A549 (cell line): ENCODE results near the gene HS6ST1. TPM values are rescaled to one million over a fixed set of nuclear protein-coding genes. Genes with fewer than 3 reads are reported as not detected.

Experiments used
- ATAC-seq, 2 experiments: fragments of 200-7000 bp in 1 of 2; fragments of >200 bp in 1 of 2; cut with Nextera tagmentation in 1 of 2; cut with Tn5 transposase in 1 of 2; 3 replicates each; pipeline versions ENCODE4 v1.8.0 to v1.9.1; 2018 to 2020; ENCODE audit warnings: mild to moderate bottlenecking in 1 of 2, moderate library complexity in 1 of 2
- CTCF ChIA-PET: fragments of 300-600 bp; sonication (Branson Sonifier 250); formaldehyde crosslinking; extraction: SDS; loops from one replicate; lab custom pipeline; 2021; ENCODE audit warnings: antibody characterized with exemption, inconsistent platforms; lab: Yijun Ruan, JAX
- POLR2A ChIA-PET: fragments of 350-600 bp; formaldehyde crosslinking; extraction: SDS; loops from one replicate; lab custom pipeline; 2021; ENCODE audit warnings: antibody characterized with exemption, inconsistent platforms; lab: Yijun Ruan, JAX
- DNase-seq, 2 experiments: peaks; one replicate each; pipeline versions ENCODE4 v3.0.0 to v3.0.0-alpha.2; 2011 to 2016; ENCODE audit warnings: low read depth in 1 of 2, low spot score in 1 of 2
- FAIRE-seq: peaks from 2 replicates; lab custom pipeline; 2011; peaks lifted over from hg19 to GRCh38; lab: Jason Lieb, UNC
- H3K27ac ChIP-seq, 2 experiments: fragments of >200 bp; sonication (Bioruptor Twin); formaldehyde crosslinking; 3 replicates each; pipeline ENCODE4 v1.5.1; 2016 to 2017
- H3K4me1 ChIP-seq: fragments of >200 bp; sonication (Bioruptor Twin); formaldehyde crosslinking; 3 replicates; pipeline ENCODE4 v1.6.1; 2016
- H3K4me2 ChIP-seq: fragments of >200 bp; sonication (Bioruptor Twin); formaldehyde crosslinking; 3 replicates; pipeline ENCODE4 v1.6.1; 2016
- H3K4me3 ChIP-seq: fragments of >200 bp; sonication (Bioruptor Twin); formaldehyde crosslinking; 3 replicates; pipeline ENCODE4 v1.5.1; 2016
- H3K9me3 ChIP-seq: fragments of >200 bp; sonication (Bioruptor Twin); formaldehyde crosslinking; 3 replicates; pipeline ENCODE4 v1.6.1; 2016
- BCL3 ChIP-seq: fragments of >200 bp; sonication (Bioruptor Twin); formaldehyde crosslinking; IDR thresholded peaks from 3 replicates; pipeline ENCODE4 v1.6.1; 2016
- BHLHE40 ChIP-seq: IDR thresholded peaks from 2 replicates; pipeline ENCODE4 v1.6.1; 2012; ENCODE audit warnings: low read depth, low read length, inconsistent platforms
- CBX8 ChIP-seq: fragments of 200-600 bp; sonication (generic); IDR thresholded peaks from 2 replicates; pipeline ENCODE4 v1.6.1; 2016
- CEBPB ChIP-seq, 2 experiments: fragments of >200 bp in 1 of 2; sonication (Bioruptor Twin) in 1 of 2; formaldehyde crosslinking in 1 of 2; IDR thresholded peaks; 2 replicates each; pipeline ENCODE4 v1.6.1; 2012 to 2016
- CHD2 ChIP-seq: fragments of 150-350 bp; IDR thresholded peaks from 2 replicates; pipeline ENCODE4 v1.6.1; 2014; ENCODE audit warnings: low read length; ENCODE audit not compliant: partially characterized antibody
- E2F6 ChIP-seq: IDR thresholded peaks from 2 replicates; pipeline ENCODE4 v1.6.1; 2012; ENCODE audit warnings: low read depth, borderline replicate concordance
- EHMT2 ChIP-seq: fragments of 200-600 bp; sonication (generic); IDR thresholded peaks from 2 replicates; pipeline ENCODE4 v1.6.1; 2016; ENCODE audit warnings: antibody characterized with exemption, low read depth, mild to moderate bottlenecking, moderate library complexity
- ESRRA ChIP-seq: fragments of 150-350 bp; IDR thresholded peaks from 2 replicates; pipeline ENCODE4 v1.6.1; 2014; ENCODE audit warnings: mild to moderate bottlenecking, low read length, borderline replicate concordance
- FOSL2 ChIP-seq, 2 experiments: fragments of 450-650 bp in 1 of 2; fragments of >200 bp in 1 of 2; sonication (Bioruptor Twin) in 1 of 2; formaldehyde crosslinking; IDR thresholded peaks; 2 replicates each; pipeline versions ENCODE4 v1.5.0 to v1.6.1; 2016 to 2020; ENCODE audit warnings: mild to moderate bottlenecking in 1 of 2, moderate library complexity in 1 of 2
- FOXS1 ChIP-seq: fragments of 250-450 bp; sonication (Bioruptor Pico); IDR thresholded peaks from 2 replicates; pipeline ENCODE4 v1.5.0; 2020; ENCODE audit warnings: mild to moderate bottlenecking, moderate library complexity
- HEYL ChIP-seq: fragments of 250-450 bp; sonication (Bioruptor Pico); IDR thresholded peaks from 2 replicates; pipeline ENCODE4 v1.8.0; 2021; ENCODE audit warnings: mild to moderate bottlenecking, moderate library complexity
- HMGXB4 ChIP-seq: fragments of 250-450 bp; sonication (Bioruptor Pico); IDR thresholded peaks from 2 replicates; pipeline ENCODE4 v1.5.0; 2021; ENCODE audit warnings: mild to moderate bottlenecking, moderate library complexity, borderline replicate concordance
- HOXA7 ChIP-seq: fragments of 250-450 bp; sonication (Bioruptor Pico); IDR thresholded peaks from 2 replicates; pipeline ENCODE4 v1.5.0; 2020; ENCODE audit warnings: mild to moderate bottlenecking, moderate library complexity
- HOXB13 ChIP-seq: fragments of 250-450 bp; sonication (Bioruptor Pico); IDR thresholded peaks from 2 replicates; pipeline ENCODE4 v1.5.0; 2020; ENCODE audit warnings: low read depth, mild to moderate bottlenecking, moderate library complexity
- JUNB ChIP-seq: fragments of >200 bp; sonication (Bioruptor Twin); formaldehyde crosslinking; IDR thresholded peaks from 2 replicates; pipeline ENCODE4 v1.6.1; 2016
- KDM1A ChIP-seq: fragments of 200-600 bp; sonication (generic); IDR thresholded peaks from 2 replicates; pipeline ENCODE4 v1.6.1; 2016; ENCODE audit warnings: low read depth, mild to moderate bottlenecking
- MAZ ChIP-seq: fragments of 150-350 bp; IDR thresholded peaks from 2 replicates; pipeline ENCODE4 v1.6.1; 2014; ENCODE audit warnings: antibody characterized with exemption, low read depth, low read length, borderline replicate concordance
- NPAS2 ChIP-seq: fragments of 250-450 bp; sonication (Bioruptor Pico); IDR thresholded peaks from 2 replicates; pipeline ENCODE4 v1.8.0; 2022; ENCODE audit warnings: mild to moderate bottlenecking, moderate library complexity, borderline replicate concordance
- NR3C1 ChIP-seq: fragments of >200 bp; sonication (Bioruptor Twin); formaldehyde crosslinking; IDR thresholded peaks from 3 replicates; pipeline ENCODE4 v1.6.1; 2017
- POLR2A ChIP-seq: IDR thresholded peaks from 2 replicates; pipeline ENCODE4 v1.6.1; 2012; ENCODE audit warnings: mild to moderate bottlenecking, low read length
- POLR2AphosphoS2 ChIP-seq: conservative IDR thresholded peaks from 2 replicates; pipeline ENCODE4 v1.6.1; 2012; ENCODE audit warnings: low read length, improper control_type of control experiment, inconsistent platforms
- RARB ChIP-seq: fragments of 250-450 bp; sonication (Bioruptor Pico); IDR thresholded peaks from 2 replicates; pipeline ENCODE4 v1.8.0; 2021; ENCODE audit warnings: mild to moderate bottlenecking, moderate library complexity
- RCOR1 ChIP-seq: fragments of 150-350 bp; IDR thresholded peaks from 2 replicates; pipeline ENCODE4 v1.6.1; 2014; ENCODE audit warnings: antibody characterized with exemption, low read length, low read depth
- REST ChIP-seq: fragments of 200-600 bp; sonication (generic); IDR thresholded peaks from 2 replicates; pipeline ENCODE4 v1.6.1; 2016; ENCODE audit warnings: antibody characterized with exemption, mild to moderate bottlenecking, moderate library complexity
- RFX5 ChIP-seq: fragments of 450-650 bp; IDR thresholded peaks from 2 replicates; pipeline ENCODE4 v1.7.1; 2014; ENCODE audit warnings: antibody characterized with exemption, mild to moderate bottlenecking, moderate library complexity
- SMC3 ChIP-seq: fragments of >200 bp; sonication (Bioruptor Twin); formaldehyde crosslinking; IDR thresholded peaks from 3 replicates; pipeline ENCODE4 v1.6.1; 2018; ENCODE audit warnings: inconsistent platforms
- TFCP2L1 ChIP-seq: fragments of 250-450 bp; sonication (Bioruptor Pico); IDR thresholded peaks from 2 replicates; pipeline ENCODE4 v1.5.0; 2021; ENCODE audit warnings: mild to moderate bottlenecking
- ZC3H11A ChIP-seq: fragments of 450-650 bp; IDR thresholded peaks from 2 replicates; pipeline ENCODE4 v1.6.1; 2014; ENCODE audit warnings: antibody characterized with exemption, mild to moderate bottlenecking
- ZSCAN20 ChIP-seq: fragments of 250-450 bp; sonication (Bioruptor Pico); IDR thresholded peaks from 2 replicates; pipeline ENCODE4 v1.8.0; 2022; ENCODE audit warnings: mild to moderate bottlenecking, moderate library complexity
- WGBS: methylation state at CpG from one replicate; pipeline ENCODE4 v1.1.6; 2017; ENCODE audit errors: missing lambda C conversion rate; 5-methylcytosine and 5-hydroxymethylcytosine counted together
- polyA plus RNA-seq, 4 experiments: library from polyadenylated mRNA; depleted of rRNA in 3 of 4; stranded (reverse); fragments of >200 nt; fragmentation: RNase III in 1 of 4; extraction: RNeasy Plus Mini Kit Qiagen cat#74134 plus additional on column Dnase treatment in 1 of 4; gene quantifications; 2 replicates in 3 of 4; 3 replicates in 1 of 4; pipeline ENCODE4 v1.2.3, GENCODE V29; 2011 to 2017

The HS6ST1 gene
- polyA plus RNA-seq, 2 of the 4 experiments (the other 2 are of a cell fraction): 3.8 to 11.6 TPM

DNA sequence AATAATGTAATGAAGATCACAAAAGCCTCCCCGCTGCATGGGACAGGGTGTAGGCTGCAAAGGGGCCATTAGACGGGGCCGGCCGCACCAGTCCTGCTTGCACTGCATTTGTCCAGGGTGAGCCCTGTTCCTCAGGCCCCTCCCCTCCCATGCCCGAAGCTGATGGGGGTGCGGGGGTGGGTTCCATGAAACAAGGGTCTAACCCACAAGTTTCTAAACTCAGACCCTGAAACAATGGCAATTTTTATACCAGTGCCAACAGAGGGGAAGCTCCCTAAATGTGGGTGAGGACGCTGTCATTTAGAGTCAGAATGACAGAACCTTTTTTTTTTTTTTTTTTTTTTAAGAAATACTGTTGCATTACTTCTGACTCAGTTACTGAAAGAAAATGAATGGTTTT lies 39.7 kb downstream of the HS6ST1 start:
- Histone ChIP-seq H3K27ac (no peak overlapping the region), H3K9me3 (peaks cover 14% of the 10 kb centered on the region), H3K4me2 (no peak overlapping the region), H3K4me1 (no peaks in the 10 kb centered on the region; the same call in 2 of the 3 replicates), H3K4me3 (no peak overlapping the region)
- DNase-seq: no peak
- POLR2A ChIA-PET: no interaction called here
- CTCF ChIA-PET: interaction anchor here (0.7 kb wide), 1 partner anchor 35 kb away, joined by 4 read pairs; no protein-coding TSS in a partner anchor
- TF ChIP-seq POLR2A: no peak
- TF ChIP-seq ZSCAN20 (CRISPR knock-in tag): no peak
- no peak for TF ChIP-seq RARB
- TF ChIP-seq CEBPB (IDR thresholded peaks at IDR 0.05): no peak
- no peak for TF ChIP-seq MAZ
- no peak for TF ChIP-seq ESRRA
- TF ChIP-seq HEYL (CRISPR knock-in tag): no peak
- TF ChIP-seq REST: no peak
- no peak for TF ChIP-seq CBX8
- no peak for TF ChIP-seq TFCP2L1
- no peak for TF ChIP-seq EHMT2
- no peak for TF ChIP-seq BCL3
- no peak for TF ChIP-seq RCOR1
- TF ChIP-seq CHD2: no peak
- no peak for TF ChIP-seq NR3C1
- TF ChIP-seq FOSL2 (IDR thresholded peaks at IDR 0.05): no peak
- TF ChIP-seq FOSL2 (CRISPR knock-in tag; IDR thresholded peaks at IDR 0.05): no peak
- ATAC-seq: no peak
- WGBS: 88% methylated on average over 7 of the region's 7 CpGs
- FAIRE-seq: no peak

DNA sequence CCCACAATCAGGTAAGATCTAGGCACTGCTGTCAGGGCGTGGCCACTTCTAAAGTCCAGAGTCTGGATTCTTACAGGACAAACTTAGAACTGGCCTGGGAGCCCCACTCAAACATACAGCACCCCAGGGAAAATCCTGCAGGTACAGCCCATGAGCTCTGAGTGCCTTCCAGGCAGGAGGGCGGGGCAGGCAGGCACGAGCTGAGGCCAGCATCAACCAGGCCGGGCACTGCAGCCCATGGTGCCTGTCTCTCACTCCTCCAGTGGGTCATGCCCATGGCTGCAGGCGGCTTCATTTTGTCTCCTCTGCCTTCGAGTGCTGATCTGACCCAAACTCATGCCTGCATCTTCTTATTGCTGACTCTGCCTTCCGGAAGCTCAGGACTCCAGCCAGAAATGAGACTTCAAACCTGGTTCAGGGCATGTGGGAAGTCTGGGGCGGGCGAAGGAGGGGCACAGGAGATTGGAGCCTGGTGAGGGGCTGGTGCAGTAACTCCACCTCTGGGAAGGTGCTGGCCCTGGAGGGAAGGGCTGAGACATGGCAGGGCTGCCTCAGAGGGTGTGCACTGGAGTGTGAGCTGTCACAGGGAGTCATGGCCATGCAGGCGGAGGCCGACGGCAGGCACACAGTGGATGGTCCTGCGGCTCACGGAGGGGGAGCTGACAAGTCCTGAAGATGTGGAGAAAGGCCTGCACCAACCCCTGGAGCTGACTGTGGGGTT lies 40.5 kb downstream of the HS6ST1 start:
- peaks cover 15% of the 10 kb centered on the region for H3K9me3 ChIP-seq
- ChIA-PET POLR2A (no interaction called here), CTCF (no interaction called here)
- DNase-seq (no peak), FAIRE-seq (no peak), ATAC-seq (no peak)
- 86% methylated on average over 11 of the region's 14 CpGs for WGBS
- H3K4me1 ChIP-seq: no peaks in the 10 kb centered on the region; the same call in 2 of the 3 replicates
- H3K4me3 ChIP-seq: no peak overlapping the region
- no peak overlapping the region for H3K4me2 ChIP-seq
- no peak overlapping the region for H3K27ac ChIP-seq
- TF ChIP-seq HOXA7 (CRISPR knock-in tag): no peak
- no peak for TF ChIP-seq BHLHE40
- no peak for TF ChIP-seq NR3C1
- no peak for TF ChIP-seq POLR2AphosphoS2
- no peak for TF ChIP-seq NPAS2 (CRISPR knock-in tag)
- no peak for TF ChIP-seq FOXS1 (CRISPR knock-in tag)
- TF ChIP-seq KDM1A: no peak
- no peak for TF ChIP-seq HMGXB4 (CRISPR knock-in tag)
- no peak for TF ChIP-seq RFX5
- no peak for TF ChIP-seq ZC3H11A
- TF ChIP-seq POLR2A: no peak
- TF ChIP-seq RCOR1: no peak
- no peak for TF ChIP-seq MAZ
- TF ChIP-seq CBX8: no peak
- no peak for TF ChIP-seq JUNB
- no peak for TF ChIP-seq SMC3
- no peak for TF ChIP-seq E2F6
- no peak for TF ChIP-seq HOXB13 (CRISPR knock-in tag)
